Activated T-helper 2 cell treated with anti-CD3 and anti-CD28 coated beads, Interferon-gamma antibody, Interleukin-2, Interleukin-4, amounts not matched to agents 10 μg/mL and 5 μg/mL and 100 μg/mL, durations not matched to agents 14 hours and 24 hours and 36 hours (primary cell): ENCODE measurements around the gene ZWILCH. TPM values are rescaled to one million over a fixed set of nuclear protein-coding genes. Genes with fewer than 3 reads are reported as not detected.
"Not testable (repeated sequence)": the region's sequence is repeated elsewhere in the genome, so short reads cannot be mapped to it uniquely, and the experiment has no call there.

ENCODE experiments used
- DNase-seq: peaks from one replicate; pipeline ENCODE4 v3.0.0; 2021; ENCODE audit warnings: low spot score
- H3K27ac Mint-ChIP-seq: one replicate; pipeline ENCODE4 v1.8.0; 2021; ENCODE audit warnings: mixed read lengths
- H3K27me3 Mint-ChIP-seq: one replicate; pipeline ENCODE4 v1.8.0; 2021; ENCODE audit warnings: low read depth, mixed read lengths
- H3K36me3 Mint-ChIP-seq: one replicate; pipeline ENCODE4 v1.8.0; 2021; ENCODE audit warnings: low read depth, mixed read lengths
- H3K4me1 Mint-ChIP-seq: one replicate; pipeline ENCODE4 v1.8.0; 2021; ENCODE audit warnings: low read depth, mixed read lengths
- H3K4me3 Mint-ChIP-seq: one replicate; pipeline ENCODE4 v1.8.0; 2021; ENCODE audit warnings: low read depth, mild to moderate bottlenecking, moderate library complexity, mixed read lengths
- H3K9me3 Mint-ChIP-seq: one replicate; pipeline ENCODE4 v1.8.0; 2021; ENCODE audit warnings: mixed read lengths
- intact Hi-C: fragments of 100-400 bp; cut with micrococcal nuclease; formaldehyde crosslinking; loops from one replicate; pipeline ENCODE4 v1.15.1; 2023
- total RNA-seq: library from RNA; stranded (reverse); gene quantifications from 2 replicates; pipeline ENCODE4 v1.2.3, GENCODE V29; 2022

The ZWILCH gene
- total RNA-seq, 1 donor from 2014 or later = 34.5 TPM

DNA sequence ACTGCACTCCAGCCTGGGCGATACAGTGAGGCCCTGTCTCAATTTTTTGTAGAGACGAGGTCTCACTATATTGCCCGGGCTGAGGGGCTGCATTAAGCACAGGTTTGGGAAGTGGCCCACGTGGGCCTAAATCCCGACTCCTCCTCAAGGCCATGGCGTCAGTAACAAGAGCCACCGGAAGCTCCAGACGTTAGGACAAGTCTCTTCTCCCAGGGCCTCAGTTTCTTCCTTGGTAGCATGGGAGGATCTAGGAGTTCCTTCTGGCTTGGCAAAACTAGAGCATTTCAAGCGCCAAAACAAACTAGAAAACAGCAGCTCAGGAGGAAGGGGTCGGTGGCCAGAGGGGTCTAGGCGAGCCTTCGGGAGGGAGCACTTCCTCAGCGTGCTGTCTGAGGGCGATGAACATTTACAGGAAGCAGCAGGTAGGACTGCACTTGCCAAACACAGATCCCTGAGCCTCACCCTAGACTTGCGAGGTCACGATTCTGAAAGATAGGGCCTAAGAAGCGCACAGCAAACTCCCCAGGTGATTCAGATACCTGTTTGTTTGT, 8.1 kb upstream of the ZWILCH start:
- Mint-ChIP-seq H3K27me3 (no peaks in the 10 kb centered on the region), H3K4me1 (peaks cover 30% of the 10 kb centered on the region), H3K36me3 (peaks cover 91% of the 10 kb centered on the region), H3K9me3 (no peaks in the 10 kb centered on the region), H3K27ac (peak overlapping the region; percentile 93), H3K4me3 (peak overlapping the region; percentile 95)
- intact Hi-C loops = loop anchor here (1.0 kb wide), 2 partner anchors 111 to 141 kb away; partner anchors contain the start of genes MAP2K1 and TIPIN
- no peak for DNase-seq

DNA sequence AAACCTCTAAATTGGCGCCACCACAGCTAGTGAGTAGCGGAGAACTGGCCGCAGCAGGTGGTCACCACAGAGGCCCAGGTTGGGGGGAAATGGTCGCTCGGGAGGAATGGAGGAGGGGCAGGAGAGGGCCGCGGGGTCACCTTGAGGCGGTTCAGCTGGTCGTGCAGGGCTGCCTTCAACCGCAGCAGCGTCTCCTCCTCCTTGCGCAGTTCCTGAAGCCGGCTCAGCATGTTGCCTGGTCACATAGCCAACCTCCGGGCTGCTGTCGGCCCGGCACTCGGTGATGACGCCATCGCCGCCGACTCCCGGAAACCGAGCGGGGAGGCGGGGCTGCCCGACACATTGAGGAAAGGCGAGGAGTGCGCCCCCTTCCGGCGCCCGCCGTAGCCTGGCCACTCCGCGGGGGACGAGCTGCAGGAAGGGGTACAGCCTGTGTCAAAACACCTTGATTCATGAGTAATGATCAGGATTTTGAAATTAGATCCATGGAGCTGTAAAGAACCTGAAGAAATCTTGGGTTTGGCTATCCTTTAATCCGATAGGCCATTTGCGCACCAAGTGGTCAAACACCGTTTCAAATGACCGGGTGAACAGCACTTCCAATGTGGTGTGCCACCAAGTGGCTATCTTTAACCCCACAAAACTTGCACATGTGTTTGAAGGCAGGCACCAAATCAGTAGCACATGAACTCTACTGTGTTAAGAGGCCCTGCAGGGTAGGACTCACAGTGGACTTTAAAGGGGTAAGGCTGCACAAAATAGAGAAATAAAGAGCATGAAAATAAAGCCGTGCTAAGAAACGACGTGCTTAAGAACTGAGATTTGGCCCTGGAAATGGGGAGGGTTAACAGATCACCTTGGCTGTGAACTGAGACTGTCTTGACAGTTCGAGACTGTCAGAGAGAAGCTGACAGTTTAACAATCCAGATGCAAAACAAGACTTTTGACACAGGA, 7.3 kb upstream of the ZWILCH start, which contains the start of gene SNAPC5:
TSS of gene SNAPC5 (minus strand) at position 261 of the 954 bp plus-strand sequence. CDS start at position 230, 31 bp downstream.
- no peaks in the 10 kb centered on the region for H3K27me3 Mint-ChIP-seq

DNA sequence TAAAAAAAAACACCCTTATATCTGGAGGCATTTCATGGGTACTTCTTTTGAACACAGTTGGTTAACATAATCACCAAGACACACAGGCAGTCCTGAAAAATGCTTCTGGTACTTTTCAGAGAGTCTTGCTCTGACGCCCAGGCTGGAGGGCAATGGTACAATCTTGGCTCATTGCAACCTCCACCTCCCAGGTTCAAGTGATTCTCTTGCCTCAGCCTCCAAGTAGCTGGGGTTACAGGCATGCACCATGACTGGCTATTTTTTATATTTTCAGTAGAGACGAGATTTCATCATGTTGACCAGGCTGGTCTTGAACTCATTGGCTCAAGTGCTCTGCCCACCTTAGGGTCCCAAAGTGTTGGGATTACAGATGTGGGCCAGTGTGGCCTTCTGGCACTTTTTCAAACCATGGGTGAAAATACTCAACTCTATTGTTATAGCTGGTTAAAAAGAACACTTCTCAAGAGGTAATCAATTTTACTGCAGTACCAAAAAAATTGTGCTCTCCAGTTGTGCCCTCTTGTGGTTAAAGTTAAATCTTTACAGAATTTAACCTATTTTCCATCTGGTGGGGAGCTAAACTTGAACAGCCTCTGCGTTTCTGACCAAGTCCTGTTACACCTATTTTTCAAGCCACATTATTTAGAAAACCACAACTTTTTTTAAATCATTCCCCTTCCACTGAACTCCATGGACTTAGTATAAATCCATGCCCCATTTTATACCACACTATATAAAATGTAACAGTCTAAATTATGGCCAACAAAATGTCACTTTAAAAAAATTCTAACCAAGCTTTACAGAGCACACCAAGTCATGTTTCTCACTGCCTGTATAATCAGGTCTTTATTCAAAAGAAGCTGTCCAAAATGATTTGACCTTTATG, 6.4 kb upstream of the ZWILCH start:
- Mint-ChIP-seq H3K27me3 (no peaks in the 10 kb centered on the region), H3K36me3 (peaks cover 92% of the 10 kb centered on the region), H3K4me3 (no peak overlapping the region), H3K4me1 (peaks cover 39% of the 10 kb centered on the region), H3K9me3 (no peaks in the 10 kb centered on the region), H3K27ac (peak overlapping the region; percentile 93)
- no peak for DNase-seq
- intact Hi-C loops = loop anchor here (2.0 kb wide), 1 partner anchor 204 kb away; no protein-coding TSS in a partner anchor

More for the DNA sequence above, 7.3 kb upstream of the ZWILCH start, which contains the start of gene SNAPC5:
- Mint-ChIP-seq H3K27ac (peak within 1 kb of the TSS; percentile 93), H3K9me3 (no peaks in the 10 kb centered on the region), H3K4me3 (peak within 1 kb of the TSS; percentile 95), H3K4me1 (peaks cover 35% of the 10 kb centered on the region), H3K36me3 (peaks cover 91% of the 10 kb centered on the region)
- DNase-seq = peak; percentile 96
- intact Hi-C loops = loop anchor here (1.0 to 2.0 kb wide), 3 partner anchors 111 to 203 kb away; partner anchors contain the start of genes MAP2K1 and TIPIN

DNA sequence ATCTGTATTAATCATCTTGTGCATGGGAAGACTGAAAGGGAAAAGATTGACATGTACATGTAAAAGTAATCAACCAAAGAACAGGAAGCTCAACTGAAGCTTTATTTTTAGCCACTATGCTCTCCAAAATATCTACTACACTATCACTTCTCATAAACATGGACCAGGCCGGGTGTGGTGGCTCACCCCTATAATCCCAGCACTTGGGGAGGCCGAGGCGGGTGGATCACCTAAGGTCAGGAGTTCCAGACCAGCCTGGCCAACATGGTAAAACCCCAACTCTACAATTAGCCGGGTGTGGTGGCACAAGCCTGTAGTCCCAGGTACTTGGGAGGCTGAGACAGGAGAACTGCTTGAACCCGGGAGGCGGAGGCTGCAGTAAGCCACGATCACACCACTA, 4.8 kb upstream of the ZWILCH start:
- peaks cover 38% of the 10 kb centered on the region for H3K4me1 Mint-ChIP-seq
- H3K4me3 Mint-ChIP-seq = peak overlapping the region; percentile 3
- DNase-seq, H3K9me3 Mint-ChIP-seq, H3K27me3 Mint-ChIP-seq, intact Hi-C loops: not testable (repeated sequence)
- H3K36me3 Mint-ChIP-seq = peaks cover 89% of the 10 kb centered on the region
- H3K27ac Mint-ChIP-seq = peak overlapping the region; percentile 93

GRCh38 chr15:66502491-66502890, 2.6 kb upstream of the ZWILCH start:
- peak overlapping the region; percentile 73 for H3K27ac Mint-ChIP-seq
- no peaks in the 10 kb centered on the region for H3K9me3 Mint-ChIP-seq
- intact Hi-C loops = no loop called here
- peaks cover 72% of the 10 kb centered on the region for H3K36me3 Mint-ChIP-seq
- H3K27me3 Mint-ChIP-seq = no peaks in the 10 kb centered on the region
- peak overlapping the region; percentile 100 for H3K4me3 Mint-ChIP-seq
- DNase-seq = no peak
- H3K4me1 Mint-ChIP-seq = peaks cover 42% of the 10 kb centered on the region

DNA sequence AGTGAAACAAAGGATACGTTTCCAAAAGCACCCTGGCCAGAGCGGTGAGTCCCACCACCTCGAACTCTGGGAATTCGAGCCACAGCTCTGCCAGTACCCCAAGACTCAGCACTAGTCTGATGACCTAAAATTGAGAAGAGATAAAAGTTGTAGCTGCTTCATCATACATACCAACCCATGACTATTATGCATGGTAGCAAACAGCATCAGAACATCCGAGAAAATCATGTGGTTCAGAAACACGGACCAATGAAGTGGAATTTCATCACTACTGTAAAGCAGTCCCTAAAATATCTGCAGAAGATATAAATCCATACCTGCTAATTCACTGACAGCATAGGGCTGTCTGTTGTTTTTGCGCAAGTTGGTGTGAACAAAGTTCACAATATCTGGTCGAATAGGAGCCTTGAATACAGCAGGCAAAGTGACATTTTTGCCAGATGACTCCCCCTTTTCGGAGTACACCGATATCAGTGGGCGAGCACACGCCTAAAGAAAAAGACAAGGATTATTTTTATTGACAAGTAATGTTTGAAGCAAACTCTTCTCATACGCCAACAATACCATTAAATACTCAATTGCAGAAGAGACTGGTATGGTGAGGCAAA, 2.0 kb upstream of the ZWILCH start:
- H3K9me3 Mint-ChIP-seq, intact Hi-C loops, H3K27me3 Mint-ChIP-seq, DNase-seq: not testable (repeated sequence)
- H3K36me3 Mint-ChIP-seq = peaks cover 66% of the 10 kb centered on the region
- H3K4me1 Mint-ChIP-seq = peaks cover 43% of the 10 kb centered on the region
- peak overlapping the region; percentile 99 for H3K27ac Mint-ChIP-seq
- H3K4me3 Mint-ChIP-seq = peak overlapping the region; percentile 100

GRCh38 chr15:66503780-66504562, 1.2 kb upstream of the ZWILCH start:
- H3K27me3 Mint-ChIP-seq = no peaks in the 10 kb centered on the region
- H3K9me3 Mint-ChIP-seq = no peaks in the 10 kb centered on the region
- H3K4me3 Mint-ChIP-seq = peak overlapping the region; percentile 100
- H3K36me3 Mint-ChIP-seq = peaks cover 61% of the 10 kb centered on the region
- peaks cover 47% of the 10 kb centered on the region for H3K4me1 Mint-ChIP-seq
- peak overlapping the region; percentile 99 for H3K27ac Mint-ChIP-seq
- no peak for DNase-seq
- intact Hi-C loops = no loop called here

- intact Hi-C loops = no loop called here
- H3K36me3 Mint-ChIP-seq = peaks cover 52% of the 10 kb centered on the region
Measured at GRCh38 chr15:66505430-66505811, 295 bp downstream of the ZWILCH start.

DNA sequence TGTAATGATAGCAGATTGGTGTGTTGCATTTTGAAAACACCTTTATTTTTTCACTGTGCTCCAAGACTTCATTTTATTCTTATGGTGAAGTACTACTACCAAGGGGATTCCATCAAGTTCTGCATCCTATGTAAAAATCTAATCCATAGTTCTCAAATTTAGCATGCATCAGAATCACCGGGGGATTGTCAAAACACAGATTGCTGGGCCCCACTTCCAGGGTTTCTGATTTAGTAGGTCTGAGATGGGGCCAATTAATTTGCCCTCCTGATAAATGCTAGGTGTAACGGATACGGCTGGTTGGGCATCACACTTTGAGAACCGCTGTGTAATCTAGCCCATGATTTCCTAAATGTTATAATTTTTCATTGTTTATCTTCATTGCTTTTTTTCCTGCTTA, 692 bp downstream of the ZWILCH start:
- Mint-ChIP-seq H3K4me1 (peaks cover 42% of the 10 kb centered on the region), H3K4me3 (peak overlapping the region; percentile 100), H3K27me3 (no peaks in the 10 kb centered on the region), H3K27ac (peak overlapping the region; percentile 99), H3K9me3 (no peaks in the 10 kb centered on the region), H3K36me3 (peaks cover 51% of the 10 kb centered on the region)
- intact Hi-C loops = no loop called here
- no peak for DNase-seq

More at GRCh38 chr15:66505430-66505811, 295 bp downstream of the ZWILCH start:
- peaks cover 40% of the 10 kb centered on the region for H3K4me1 Mint-ChIP-seq
- H3K9me3 Mint-ChIP-seq = no peaks in the 10 kb centered on the region
- peak overlapping the region; percentile 99 for H3K27ac Mint-ChIP-seq
- no peak for DNase-seq
- H3K27me3 Mint-ChIP-seq = no peaks in the 10 kb centered on the region
- peak overlapping the region; percentile 100 for H3K4me3 Mint-ChIP-seq

GRCh38 chr15:66508293-66508883, 3.3 kb downstream of the ZWILCH start:
- H3K36me3 Mint-ChIP-seq = peaks cover 25% of the 10 kb centered on the region
- peak overlapping the region; percentile 76 for H3K27ac Mint-ChIP-seq
- H3K27me3 Mint-ChIP-seq = no peaks in the 10 kb centered on the region
- intact Hi-C loops = no loop called here
- no peak for DNase-seq
- no peak overlapping the region for H3K4me3 Mint-ChIP-seq
- peaks cover 32% of the 10 kb centered on the region for H3K4me1 Mint-ChIP-seq
- no peaks in the 10 kb centered on the region for H3K9me3 Mint-ChIP-seq

GRCh38 chr15:66514586-66514985, 9.5 kb downstream of the ZWILCH start:
- Mint-ChIP-seq H3K36me3 (peaks cover 38% of the 10 kb centered on the region), H3K27ac (no peak overlapping the region), H3K27me3 (no peaks in the 10 kb centered on the region), H3K9me3 (no peaks in the 10 kb centered on the region), H3K4me1 (peaks cover 3% of the 10 kb centered on the region), H3K4me3 (no peak overlapping the region)
- intact Hi-C loops = no loop called here
- DNase-seq = no peak
